HG02759 (cell line): ENCODE data around the gene PDPK1.
"Not testable (repeated sequence)": the region's sequence is repeated elsewhere in the genome, so short reads cannot be mapped to it uniquely, and the experiment has no call there.

Experiments used
- ATAC-seq: cut with Tn5 transposase; IDR thresholded peaks from one replicate; pipeline ENCODE4 v1.9.1; 2021; ENCODE audit warnings: mild to moderate bottlenecking, moderate library complexity; ENCODE audit not compliant: unreplicated experiment

The PDPK1 gene

GRCh38 chr16:2609827-2610470 is 72.1 kb downstream of the PDPK1 start:
- no peak for ATAC-seq

- no peak for ATAC-seq
Measured at GRCh38 chr16:2610781-2611498, 73.1 kb downstream of the PDPK1 start.

GRCh38 chr16:2611499-2611862 is 73.7 kb downstream of the PDPK1 start:
- no peak for ATAC-seq

GRCh38 chr16:2611877-2612276 is 74.1 kb downstream of the PDPK1 start:
- not testable (repeated sequence) for ATAC-seq

GRCh38 chr16:2613251-2613650 is 75.4 kb downstream of the PDPK1 start:
- ATAC-seq, result not testable (repeated sequence)

- no peak for ATAC-seq
Measured at GRCh38 chr16:2614761-2615191, 77.0 kb downstream of the PDPK1 start.

GRCh38 chr16:2618964-2619363 is 81.1 kb downstream of the PDPK1 start:
- not testable (repeated sequence) for ATAC-seq

GRCh38 chr16:2619628-2620027 is 81.8 kb downstream of the PDPK1 start:
- not testable (repeated sequence) for ATAC-seq

GRCh38 chr16:2620870-2621269 is 83.0 kb downstream of the PDPK1 start:
- ATAC-seq, result not testable (repeated sequence)

- ATAC-seq, result not testable (repeated sequence)
Measured at GRCh38 chr16:2621395-2621794, 83.6 kb downstream of the PDPK1 start.

GRCh38 chr16:2627075-2627474 is 89.3 kb downstream of the PDPK1 start:
- not testable (repeated sequence) for ATAC-seq

GRCh38 chr16:2631203-2631602 is 93.4 kb downstream of the PDPK1 start:
- not testable (repeated sequence) for ATAC-seq

GRCh38 chr16:2632291-2632690 is 94.5 kb downstream of the PDPK1 start:
- not testable (repeated sequence) for ATAC-seq

- not testable (repeated sequence) for ATAC-seq
Measured at GRCh38 chr16:2639071-2639721, 101.4 kb downstream of the PDPK1 start.

- not testable (repeated sequence) for ATAC-seq
Measured at GRCh38 chr16:2639722-2640072, 101.9 kb downstream of the PDPK1 start.

- ATAC-seq, result not testable (repeated sequence)
Measured at GRCh38 chr16:2642561-2642960, 104.7 kb downstream of the PDPK1 start.

GRCh38 chr16:2644754-2645453 is 107.1 kb downstream of the PDPK1 start:
- ATAC-seq, result not testable (repeated sequence)

- ATAC-seq, result not testable (repeated sequence)
Measured at GRCh38 chr16:2651268-2651871, 113.5 kb downstream of the PDPK1 start.
